Peyer's patch (tissue), 4 donors: ENCODE results near the gene HKDC1. TPM values are rescaled to one million over a fixed set of nuclear protein-coding genes. Genes with fewer than 3 reads are reported as not detected.

Experiments used
- DNase-seq, 3 donors: peaks; one replicate each; pipeline ENCODE4 v3.0.0-alpha.2; 2017 to 2019
- H3K27ac ChIP-seq, 4 donors: fragments of 200-600 bp; sonication (generic); one replicate each; pipeline ENCODE4 v1.5.1; 2016 to 2019
- H3K27me3 ChIP-seq, 2 donors: fragments of 200-600 bp; sonication (generic); one replicate each; pipeline ENCODE4 v1.5.1; 2019
- H3K36me3 ChIP-seq, 3 donors: fragments of 200-600 bp; sonication (generic); one replicate each; pipeline ENCODE4 v1.5.1; 2016 to 2019
- H3K4me1 ChIP-seq, 4 donors: fragments of 200-600 bp; sonication (generic); one replicate each; pipeline ENCODE4 v1.5.1; 2016 to 2019
- H3K4me3 ChIP-seq, 4 donors: fragments of 200-600 bp; sonication (generic); 1 replicate in 3 of 4; 2 replicates in 1 of 4; pipeline ENCODE4 v1.5.1; 2016 to 2019; ENCODE audit warnings: mild to moderate bottlenecking in 1 of 4
- H3K9me3 ChIP-seq, 4 donors: fragments of 200-600 bp; sonication (generic); one replicate each; pipeline ENCODE4 v1.5.1; 2016 to 2019; ENCODE audit warnings: mild to moderate bottlenecking in 1 of 4
- POLR2A ChIP-seq, 2 donors: fragments of 450-650 bp; IDR thresholded peaks; one replicate each; pipeline ENCODE4 v1.5.1; 2017; ENCODE audit warnings: antibody characterized with exemption in 2 of 2, mild to moderate bottlenecking in 2 of 2, moderate library complexity in 2 of 2
- total RNA-seq, 4 donors: library from RNA; depleted of rRNA; stranded (reverse); fragments of >200 nt; gene quantifications; one replicate each; pipeline ENCODE4 v1.1.0, GENCODE V29; 2016
- TF ChIP-seq, protein P1 (sequence below), 6 experiments: fragments of 450-650 bp in 4 of 6; fragments of 200-600 bp in 2 of 6; sonication (generic) in 1 of 6; IDR thresholded peaks; one replicate each; pipeline ENCODE4 v1.5.1; 2017 to 2019; ENCODE audit warnings: antibody characterized with exemption in 6 of 6, mild to moderate bottlenecking in 3 of 6, moderate library complexity in 1 of 6

Gene HKDC1
- total RNA-seq, 4 donors from 2014 or later = 53.6 to 207 (median 184) TPM

DNA sequence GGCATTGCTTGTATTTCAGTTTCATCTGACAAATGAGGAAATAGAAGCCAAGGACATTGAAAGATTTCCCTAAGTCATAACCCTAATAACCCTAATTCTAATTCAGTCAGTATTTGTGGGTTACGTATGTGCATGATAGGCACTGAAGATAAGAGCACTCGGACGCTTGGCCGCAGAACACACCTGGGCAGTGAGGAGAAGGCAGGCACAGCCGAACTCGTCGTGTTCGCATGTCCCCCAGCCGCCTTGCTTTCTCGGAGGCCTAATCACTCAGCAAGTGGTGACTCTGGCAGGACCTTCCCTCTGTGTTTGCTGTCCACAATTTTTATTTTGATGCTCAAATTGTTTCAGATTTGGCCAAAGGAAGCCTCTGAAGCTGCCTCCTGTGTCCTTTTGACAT lies 23.7 kb downstream of the HKDC1 start:
- H3K27me3 ChIP-seq = no peaks in the 10 kb centered on the region
- no peak for TF ChIP-seq POLR2A (IDR thresholded peaks at IDR 0.05)
- TF ChIP-seq, protein P1, sequence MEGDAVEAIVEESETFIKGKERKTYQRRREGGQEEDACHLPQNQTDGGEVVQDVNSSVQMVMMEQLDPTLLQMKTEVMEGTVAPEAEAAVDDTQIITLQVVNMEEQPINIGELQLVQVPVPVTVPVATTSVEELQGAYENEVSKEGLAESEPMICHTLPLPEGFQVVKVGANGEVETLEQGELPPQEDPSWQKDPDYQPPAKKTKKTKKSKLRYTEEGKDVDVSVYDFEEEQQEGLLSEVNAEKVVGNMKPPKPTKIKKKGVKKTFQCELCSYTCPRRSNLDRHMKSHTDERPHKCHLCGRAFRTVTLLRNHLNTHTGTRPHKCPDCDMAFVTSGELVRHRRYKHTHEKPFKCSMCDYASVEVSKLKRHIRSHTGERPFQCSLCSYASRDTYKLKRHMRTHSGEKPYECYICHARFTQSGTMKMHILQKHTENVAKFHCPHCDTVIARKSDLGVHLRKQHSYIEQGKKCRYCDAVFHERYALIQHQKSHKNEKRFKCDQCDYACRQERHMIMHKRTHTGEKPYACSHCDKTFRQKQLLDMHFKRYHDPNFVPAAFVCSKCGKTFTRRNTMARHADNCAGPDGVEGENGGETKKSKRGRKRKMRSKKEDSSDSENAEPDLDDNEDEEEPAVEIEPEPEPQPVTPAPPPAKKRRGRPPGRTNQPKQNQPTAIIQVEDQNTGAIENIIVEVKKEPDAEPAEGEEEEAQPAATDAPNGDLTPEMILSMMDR (IDR thresholded peaks at IDR 0.05) = no peak
- H3K9me3 ChIP-seq = no peaks in the 10 kb centered on the region
- peaks cover 0 to 56% (median 0%) of the 10 kb centered on the region in 3 donors for H3K36me3 ChIP-seq
- H3K4me3 ChIP-seq = no peak overlapping the region
- no peak for DNase-seq
- H3K27ac ChIP-seq = no peak overlapping the region
- H3K4me1 ChIP-seq = no peaks in the 10 kb centered on the region

DNA sequence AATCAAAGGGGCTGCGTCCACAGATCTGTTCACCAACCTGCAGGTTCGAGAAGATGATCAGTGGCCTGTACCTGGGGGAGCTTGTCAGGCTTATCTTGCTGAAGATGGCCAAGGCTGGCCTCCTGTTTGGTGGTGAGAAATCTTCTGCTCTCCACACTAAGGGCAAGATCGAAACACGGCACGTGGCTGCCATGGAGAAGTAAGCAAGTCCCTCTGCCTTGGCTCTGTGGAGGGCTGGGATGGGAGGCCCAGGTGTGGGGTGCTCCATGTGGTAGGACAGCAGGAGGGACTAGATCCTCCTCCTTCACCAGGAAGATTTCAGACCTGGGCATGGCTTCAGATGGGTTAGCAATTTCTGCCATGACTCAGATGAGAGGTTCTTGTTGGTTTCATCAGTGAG lies 25.9 kb downstream of the HKDC1 start:
- Histone ChIP-seq H3K27me3 (no peaks in the 10 kb centered on the region), H3K4me3 (no peak overlapping the region), H3K4me1 (no peaks in the 10 kb centered on the region), H3K9me3 (no peaks in the 10 kb centered on the region), H3K27ac (no peak overlapping the region), H3K36me3 (peaks cover 0 to 57% (median 0%) of the 10 kb centered on the region in 3 donors)
- no peak for DNase-seq
- TF ChIP-seq, protein P1 (IDR thresholded peaks at IDR 0.05) = no peak
- no peak for TF ChIP-seq POLR2A (IDR thresholded peaks at IDR 0.05)

DNA sequence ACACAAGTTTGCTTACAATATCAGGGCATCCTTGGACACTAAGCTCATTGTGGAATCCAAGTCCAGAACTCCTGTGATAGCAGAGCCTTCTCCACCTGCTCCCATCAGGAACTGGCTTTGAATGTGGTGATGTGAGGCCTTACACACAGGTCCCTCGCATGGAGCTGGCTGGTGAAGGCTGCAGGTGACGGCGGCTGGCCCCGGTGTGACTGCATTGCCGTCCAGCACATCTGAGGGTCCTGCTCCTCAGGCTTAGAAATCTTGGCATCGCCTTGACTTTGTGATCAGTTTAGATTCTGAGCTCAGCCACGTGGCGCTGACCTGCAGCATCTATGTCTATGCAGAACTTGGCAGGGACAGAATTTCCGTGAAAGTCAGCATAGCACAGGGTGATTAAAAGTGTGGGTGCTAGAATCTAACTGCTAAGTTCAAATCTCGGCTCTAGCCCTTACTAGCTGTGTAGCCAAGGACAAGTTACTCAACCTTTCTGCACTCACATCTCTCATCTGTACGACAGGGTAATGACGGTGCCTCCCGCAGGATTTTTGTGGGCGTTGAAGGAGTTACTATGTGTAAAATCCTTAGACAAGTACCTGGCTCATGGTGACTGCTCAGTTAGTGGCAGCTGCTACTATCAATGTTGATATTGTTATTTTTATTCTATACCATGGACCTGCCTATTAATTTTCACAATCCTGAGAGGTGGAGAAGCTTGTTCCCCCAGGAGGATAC lies 26.6 kb downstream of the HKDC1 start:
- Histone ChIP-seq H3K27ac (no peak overlapping the region), H3K4me1 (no peaks in the 10 kb centered on the region), H3K4me3 (no peak overlapping the region), H3K36me3 (peaks cover 0 to 54% (median 0%) of the 10 kb centered on the region in 3 donors), H3K9me3 (no peaks in the 10 kb centered on the region), H3K27me3 (no peaks in the 10 kb centered on the region)
- no peak for DNase-seq
- no peak for TF ChIP-seq POLR2A (IDR thresholded peaks at IDR 0.05)
- TF ChIP-seq, protein P1 (IDR thresholded peaks at IDR 0.05) = no peak

DNA sequence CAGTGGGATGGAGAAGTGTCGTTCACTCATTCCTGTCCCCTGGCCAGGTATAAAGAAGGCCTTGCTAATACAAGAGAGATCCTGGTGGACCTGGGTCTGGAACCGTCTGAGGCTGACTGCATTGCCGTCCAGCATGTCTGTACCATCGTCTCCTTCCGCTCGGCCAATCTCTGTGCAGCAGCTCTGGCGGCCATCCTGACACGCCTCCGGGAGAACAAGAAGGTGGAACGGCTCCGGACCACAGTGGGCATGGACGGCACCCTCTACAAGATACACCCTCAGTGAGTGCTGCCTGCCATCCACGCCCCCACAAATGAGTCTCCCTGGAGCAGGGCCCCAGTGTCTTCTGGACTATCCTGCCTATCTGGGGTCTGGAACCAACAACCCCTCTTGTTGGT lies 27.2 kb downstream of the HKDC1 start:
- Histone ChIP-seq H3K27me3 (no peaks in the 10 kb centered on the region), H3K36me3 (peaks cover 0 to 55% (median 0%) of the 10 kb centered on the region in 3 donors), H3K4me3 (no peak overlapping the region), H3K9me3 (no peaks in the 10 kb centered on the region), H3K27ac (no peak overlapping the region), H3K4me1 (no peaks in the 10 kb centered on the region)
- TF ChIP-seq, protein P1 (IDR thresholded peaks at IDR 0.05) = no peak
- no peak for TF ChIP-seq POLR2A (IDR thresholded peaks at IDR 0.05)
- DNase-seq = no peak

DNA sequence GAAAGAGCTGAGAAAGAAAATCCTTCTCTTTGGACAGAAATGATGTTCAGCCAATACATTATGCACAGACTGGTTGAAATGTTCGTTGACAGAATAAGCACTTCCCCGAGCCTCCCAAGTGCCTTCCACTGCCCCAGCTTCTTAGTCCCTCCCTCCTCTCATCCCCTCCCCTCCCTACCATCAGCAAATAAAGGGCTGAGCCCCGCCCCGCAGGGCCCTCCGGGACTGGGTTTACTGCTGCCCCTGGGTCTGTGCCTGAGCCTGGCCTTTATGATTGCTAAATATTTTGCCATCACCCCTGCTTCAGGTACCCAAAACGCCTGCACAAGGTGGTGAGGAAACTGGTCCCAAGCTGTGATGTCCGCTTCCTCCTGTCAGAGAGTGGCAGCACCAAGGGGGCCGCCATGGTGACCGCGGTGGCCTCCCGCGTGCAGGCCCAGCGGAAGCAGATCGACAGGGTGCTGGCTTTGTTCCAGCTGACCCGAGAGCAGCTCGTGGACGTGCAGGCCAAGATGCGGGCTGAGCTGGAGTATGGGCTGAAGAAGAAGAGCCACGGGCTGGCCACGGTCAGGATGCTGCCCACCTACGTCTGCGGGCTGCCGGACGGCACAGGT lies 28.1 kb downstream of the HKDC1 start:
- Histone ChIP-seq H3K36me3 (peaks cover 0 to 58% (median 0%) of the 10 kb centered on the region in 3 donors), H3K4me1 (no peaks in the 10 kb centered on the region), H3K27ac (no peak overlapping the region), H3K4me3 (no peak overlapping the region), H3K9me3 (no peaks in the 10 kb centered on the region), H3K27me3 (no peaks in the 10 kb centered on the region)
- DNase-seq = no peak
- TF ChIP-seq, protein P1 (IDR thresholded peaks at IDR 0.05) = no peak
- TF ChIP-seq POLR2A (IDR thresholded peaks at IDR 0.05) = no peak
